HG03571 (cell line): ENCODE results near the gene NHERF2.

Experiments
- ATAC-seq: cut with Tn5 transposase; IDR thresholded peaks from one replicate; pipeline ENCODE4 v1.9.1; 2021; ENCODE audit not compliant: unreplicated experiment

NHERF2 gene

DNA sequence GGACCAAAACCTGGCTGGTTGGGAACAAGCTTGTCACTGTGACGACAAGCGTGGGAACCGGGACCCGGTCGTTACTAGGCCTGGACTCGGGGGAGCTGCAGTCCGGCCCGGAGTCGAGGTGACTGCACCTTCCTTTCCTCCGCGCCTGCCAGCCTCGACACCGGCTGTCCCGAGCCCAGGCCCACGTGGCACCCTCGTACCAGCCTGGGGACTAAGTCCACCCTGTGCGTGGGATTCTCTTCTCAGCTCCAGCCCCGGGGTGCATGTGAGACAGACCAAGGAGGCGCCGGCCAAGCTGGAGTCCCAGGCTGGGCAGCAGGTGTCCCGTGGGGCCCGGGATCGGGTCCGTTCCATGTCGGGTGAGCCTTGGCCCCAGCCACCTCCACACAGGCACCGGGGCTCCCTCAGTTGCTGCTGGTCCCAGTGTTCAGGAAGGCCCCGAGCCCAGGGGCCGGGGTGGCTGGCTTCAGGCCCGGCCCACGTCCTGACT lies 52.7 kb downstream of the NHERF2 start:
- no peak for ATAC-seq

DNA sequence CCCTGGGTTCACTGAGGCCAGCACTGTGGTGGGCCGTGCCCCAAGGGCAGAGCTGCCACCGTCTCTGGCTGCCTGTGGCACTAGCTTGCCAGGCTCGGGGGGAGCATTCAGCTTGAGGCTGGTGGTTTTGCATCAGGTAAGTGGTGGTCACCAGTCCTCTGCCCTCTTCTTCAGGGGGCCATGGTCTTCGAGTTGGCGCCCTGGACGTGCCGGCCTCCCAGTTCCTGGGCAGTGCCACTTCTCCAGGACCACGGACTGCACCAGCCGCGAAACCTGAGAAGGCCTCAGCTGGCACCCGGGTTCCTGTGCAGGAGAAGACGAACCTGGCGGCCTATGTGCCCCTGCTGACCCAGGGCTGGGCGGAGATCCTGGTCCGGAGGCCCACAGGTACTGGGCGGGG lies 53.3 kb downstream of the NHERF2 start:
- ATAC-seq, result no peak

DNA sequence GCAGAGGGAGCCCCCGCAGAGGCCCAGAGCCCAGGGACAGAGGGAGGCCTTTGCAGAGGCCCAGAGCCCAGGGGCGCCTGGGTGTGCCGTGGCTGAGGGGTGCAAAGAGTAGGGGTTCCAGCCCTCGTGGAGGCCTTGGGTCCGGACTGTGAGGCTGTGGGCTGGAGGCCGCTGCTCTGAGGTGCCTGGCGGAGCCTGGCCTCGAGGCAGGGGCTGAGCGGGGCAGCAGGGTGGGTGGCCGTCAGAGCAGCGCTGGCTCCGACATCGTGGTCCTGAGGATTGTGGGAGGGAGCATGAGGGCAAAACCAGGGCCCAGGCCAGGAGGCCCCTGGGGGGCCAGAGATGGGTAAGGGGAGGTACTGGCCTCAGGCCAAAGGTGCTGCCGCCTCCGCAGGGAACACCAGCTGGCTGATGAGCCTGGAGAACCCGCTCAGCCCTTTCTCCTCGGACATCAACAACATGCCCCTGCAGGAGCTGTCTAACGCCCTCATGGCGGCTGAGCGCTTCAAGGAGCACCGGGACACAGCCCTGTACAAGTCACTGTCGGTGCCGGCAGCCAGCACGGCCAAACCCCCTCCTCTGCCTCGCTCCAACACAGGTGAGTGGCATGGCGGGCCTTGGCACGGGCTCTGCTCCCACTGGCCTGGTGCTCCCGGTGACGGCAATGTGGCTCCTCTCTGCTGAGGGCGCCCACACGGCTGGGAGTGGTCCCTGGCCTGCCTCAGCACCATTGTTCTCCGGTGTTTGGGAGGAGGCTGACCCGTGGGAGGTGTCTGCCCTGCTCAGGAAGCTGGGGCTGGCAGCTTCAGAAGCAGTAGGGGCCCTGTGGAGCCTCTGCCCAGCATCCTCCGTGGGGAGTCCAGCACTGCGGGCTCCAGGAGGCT lies 54.7 kb downstream of the NHERF2 start:
- ATAC-seq, result no peak

DNA sequence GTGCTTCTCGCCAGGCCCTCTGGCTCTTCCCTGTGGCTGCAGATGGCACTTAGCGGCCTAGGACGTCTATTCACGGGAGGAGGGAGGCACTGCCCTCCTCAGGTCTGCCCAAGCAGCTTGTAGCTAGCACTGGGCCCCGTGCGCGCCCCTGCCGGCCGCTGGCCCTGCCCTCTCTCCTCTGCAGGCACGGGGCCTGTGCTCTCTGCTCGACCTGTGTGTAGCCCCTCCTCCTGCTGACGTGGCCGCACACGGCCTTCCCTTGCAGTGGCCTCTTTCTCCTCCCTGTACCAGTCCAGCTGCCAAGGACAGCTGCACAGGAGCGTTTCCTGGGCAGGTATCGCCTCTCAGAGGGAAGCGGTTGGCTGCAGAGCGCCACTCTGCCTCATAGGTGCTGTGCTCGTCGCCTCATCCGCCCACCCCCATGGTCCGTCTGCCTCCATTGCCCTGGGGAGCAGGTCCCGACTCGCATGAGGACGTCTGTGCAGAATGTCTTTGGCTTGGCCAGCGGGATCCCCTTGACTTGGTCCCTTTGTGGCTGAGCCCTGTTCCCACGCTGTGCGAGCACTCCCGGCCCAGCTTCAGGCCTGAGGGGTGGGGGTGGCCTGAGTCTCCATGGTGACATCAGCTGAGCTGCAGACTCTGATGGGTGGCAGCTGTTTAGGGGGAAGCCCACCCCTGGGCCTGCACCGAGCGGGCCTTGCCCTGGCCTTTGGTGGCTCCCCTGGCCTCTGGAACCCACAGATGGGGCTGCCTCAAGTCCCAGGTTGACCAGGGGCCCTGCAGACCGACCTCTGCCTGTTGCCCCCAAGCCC lies 55.7 kb downstream of the NHERF2 start:
- no peak for ATAC-seq

DNA sequence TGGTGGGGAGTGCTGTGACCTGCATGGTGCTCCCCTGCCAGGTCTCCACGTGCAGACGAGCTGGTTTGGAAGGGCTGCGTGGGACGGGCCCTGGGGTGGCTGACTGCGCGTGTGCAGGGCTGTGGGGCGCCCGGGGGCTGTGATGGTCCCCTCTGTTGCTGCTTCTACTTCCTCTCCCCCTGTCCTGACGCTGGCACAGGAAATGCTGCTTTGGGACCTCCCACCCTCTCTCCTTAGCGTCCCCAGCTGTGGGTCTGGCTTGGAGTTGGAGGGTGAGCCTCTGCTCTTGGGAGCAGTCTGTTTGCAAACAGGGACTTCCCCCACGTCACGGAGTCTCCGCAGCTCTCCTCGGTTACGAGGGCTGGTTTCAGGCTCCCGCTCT lies 56.3 kb downstream of the NHERF2 start:
- no peak for ATAC-seq

DNA sequence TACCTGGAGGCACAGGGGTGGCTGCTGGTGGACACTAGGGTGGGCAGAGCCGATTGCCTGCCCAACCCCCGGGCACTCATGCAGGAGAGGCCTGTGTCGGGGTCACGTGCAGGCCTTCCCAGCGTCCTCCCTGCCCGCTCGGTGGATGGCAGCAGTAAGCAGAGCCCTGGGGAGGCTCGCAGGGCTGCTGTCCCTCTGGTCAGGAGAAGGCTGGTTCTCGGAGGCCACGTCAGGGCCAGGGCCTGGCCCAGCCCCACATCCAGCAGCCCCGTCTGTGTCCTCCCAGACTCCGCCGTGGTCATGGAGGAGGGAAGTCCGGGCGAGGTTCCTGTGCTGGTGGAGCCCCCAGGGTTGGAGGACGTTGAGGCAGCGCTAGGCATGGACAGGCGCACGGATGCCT lies 56.7 kb downstream of the NHERF2 start:
- ATAC-seq, result no peak

DNA sequence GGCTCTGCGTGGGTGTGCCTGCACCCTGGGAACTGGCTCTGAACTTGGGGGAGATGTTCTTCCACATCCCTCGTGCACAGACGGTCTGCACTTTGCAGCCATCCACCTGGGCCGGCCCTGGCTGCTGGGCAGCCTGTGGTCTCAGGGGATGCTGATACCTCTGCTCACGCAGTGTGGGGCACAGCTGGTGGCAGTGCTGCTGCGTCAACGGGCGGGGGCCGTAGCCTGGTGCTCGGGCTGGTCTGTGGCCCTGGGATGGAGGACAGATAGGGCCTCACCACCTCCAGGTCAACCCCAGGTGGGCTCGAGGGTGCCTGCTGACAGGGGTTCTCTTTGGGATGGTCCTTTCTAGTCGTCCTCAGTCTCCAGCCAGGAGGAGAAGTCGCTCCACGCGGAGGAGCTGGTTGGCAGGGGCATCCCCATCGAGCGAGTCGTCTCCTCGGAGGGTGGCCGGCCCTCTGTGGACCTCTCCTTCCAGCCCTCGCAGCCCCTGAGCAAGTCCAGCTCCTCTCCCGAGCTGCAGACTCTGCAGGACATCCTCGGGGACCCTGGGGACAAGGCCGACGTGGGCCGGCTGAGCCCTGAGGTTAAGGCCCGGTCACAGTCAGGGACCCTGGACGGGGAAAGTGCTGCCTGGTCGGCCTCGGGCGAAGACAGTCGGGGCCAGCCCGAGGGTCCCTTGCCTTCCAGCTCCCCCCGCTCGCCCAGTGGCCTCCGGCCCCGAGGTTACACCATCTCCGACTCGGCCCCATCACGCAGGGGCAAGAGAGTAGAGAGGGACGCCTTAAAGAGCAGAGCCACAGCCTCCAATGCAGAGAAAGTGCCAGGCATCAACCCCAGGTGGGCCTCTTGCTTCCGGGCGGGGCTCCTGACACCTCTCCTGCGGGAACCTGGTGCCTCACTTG lies 57.4 kb downstream of the NHERF2 start:
- no peak for ATAC-seq

DNA sequence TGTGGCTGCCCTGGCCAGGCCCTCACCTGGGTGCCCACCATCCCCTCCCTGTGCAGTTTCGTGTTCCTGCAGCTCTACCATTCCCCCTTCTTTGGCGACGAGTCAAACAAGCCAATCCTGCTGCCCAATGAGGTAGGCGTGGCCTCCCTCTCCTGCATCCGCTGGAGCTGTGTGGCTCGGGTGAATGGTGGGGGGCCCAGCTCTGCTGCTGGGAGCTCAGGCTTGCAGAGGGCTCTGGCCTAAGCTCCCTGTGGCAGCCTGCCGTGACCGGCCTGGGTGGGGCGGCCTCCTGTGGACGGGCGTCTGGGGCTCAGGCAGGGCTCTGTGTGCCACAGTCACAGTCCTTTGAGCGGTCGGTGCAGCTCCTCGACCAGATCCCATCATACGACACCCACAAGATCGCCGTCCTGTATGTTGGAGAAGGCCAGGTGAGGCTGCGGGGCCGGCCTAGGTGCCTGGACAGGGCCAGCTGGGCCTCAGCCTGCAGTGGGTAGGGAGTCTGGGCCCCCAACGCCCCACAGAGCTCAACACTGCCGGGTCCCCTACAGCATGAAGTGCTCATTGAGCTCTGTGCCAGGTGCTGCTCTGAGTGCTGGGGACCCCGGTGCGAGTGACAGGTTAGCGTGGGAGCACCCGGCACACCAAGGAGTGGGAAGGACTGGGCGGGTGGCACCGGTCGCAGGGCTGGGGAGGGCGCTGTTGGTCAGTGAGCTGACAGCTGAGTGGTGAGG lies 58.4 kb downstream of the NHERF2 start:
- ATAC-seq, result no peak

DNA sequence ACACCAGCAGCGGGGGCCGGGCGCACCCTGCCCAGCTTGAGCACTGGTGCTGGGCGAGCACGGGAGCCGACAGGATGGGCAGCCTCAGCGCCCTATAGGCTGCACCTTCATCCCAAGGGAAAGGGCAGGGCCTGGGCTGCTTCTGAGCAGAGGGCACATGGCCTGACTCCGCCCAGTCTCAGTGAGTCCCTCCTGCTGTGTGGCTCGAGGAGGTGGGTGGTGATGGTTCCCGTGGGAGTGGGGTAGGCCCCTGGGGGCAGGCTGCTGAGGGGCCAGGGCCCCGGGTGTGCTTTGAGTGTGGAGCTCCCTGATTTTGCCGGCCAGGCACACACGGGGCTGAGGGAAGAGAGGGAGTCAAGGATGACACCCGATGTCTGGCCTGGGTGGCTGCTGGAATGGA lies 59.0 kb downstream of the NHERF2 start:
- no peak for ATAC-seq

DNA sequence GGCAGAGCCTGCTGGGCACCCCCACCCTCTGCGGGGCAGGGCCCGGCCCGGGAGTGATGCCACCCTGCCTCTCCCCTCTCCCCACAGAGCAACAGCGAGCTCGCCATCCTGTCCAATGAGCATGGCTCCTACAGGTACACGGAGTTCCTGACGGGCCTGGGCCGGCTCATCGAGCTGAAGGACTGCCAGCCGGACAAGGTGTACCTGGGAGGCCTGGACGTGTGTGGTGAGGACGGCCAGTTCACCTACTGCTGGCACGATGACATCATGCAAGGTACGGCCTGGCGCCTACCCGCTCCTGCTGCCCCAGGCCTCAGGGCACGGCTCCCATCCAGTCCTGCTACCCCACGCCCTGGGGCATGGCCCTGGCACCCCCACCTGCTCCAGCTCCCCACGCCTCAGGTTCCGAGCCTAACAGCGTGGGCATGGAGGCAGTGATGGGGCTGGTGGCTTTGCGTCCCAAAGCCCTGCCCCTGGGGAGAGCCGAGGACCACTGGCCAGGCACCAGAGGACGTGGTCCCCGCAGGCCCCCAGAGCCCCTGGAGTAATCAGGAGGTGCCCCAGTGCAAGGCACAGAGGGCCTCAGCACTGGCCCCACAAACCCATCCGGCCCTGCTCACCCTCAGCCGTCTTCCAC lies 59.5 kb downstream of the NHERF2 start:
- ATAC-seq, result no peak

DNA sequence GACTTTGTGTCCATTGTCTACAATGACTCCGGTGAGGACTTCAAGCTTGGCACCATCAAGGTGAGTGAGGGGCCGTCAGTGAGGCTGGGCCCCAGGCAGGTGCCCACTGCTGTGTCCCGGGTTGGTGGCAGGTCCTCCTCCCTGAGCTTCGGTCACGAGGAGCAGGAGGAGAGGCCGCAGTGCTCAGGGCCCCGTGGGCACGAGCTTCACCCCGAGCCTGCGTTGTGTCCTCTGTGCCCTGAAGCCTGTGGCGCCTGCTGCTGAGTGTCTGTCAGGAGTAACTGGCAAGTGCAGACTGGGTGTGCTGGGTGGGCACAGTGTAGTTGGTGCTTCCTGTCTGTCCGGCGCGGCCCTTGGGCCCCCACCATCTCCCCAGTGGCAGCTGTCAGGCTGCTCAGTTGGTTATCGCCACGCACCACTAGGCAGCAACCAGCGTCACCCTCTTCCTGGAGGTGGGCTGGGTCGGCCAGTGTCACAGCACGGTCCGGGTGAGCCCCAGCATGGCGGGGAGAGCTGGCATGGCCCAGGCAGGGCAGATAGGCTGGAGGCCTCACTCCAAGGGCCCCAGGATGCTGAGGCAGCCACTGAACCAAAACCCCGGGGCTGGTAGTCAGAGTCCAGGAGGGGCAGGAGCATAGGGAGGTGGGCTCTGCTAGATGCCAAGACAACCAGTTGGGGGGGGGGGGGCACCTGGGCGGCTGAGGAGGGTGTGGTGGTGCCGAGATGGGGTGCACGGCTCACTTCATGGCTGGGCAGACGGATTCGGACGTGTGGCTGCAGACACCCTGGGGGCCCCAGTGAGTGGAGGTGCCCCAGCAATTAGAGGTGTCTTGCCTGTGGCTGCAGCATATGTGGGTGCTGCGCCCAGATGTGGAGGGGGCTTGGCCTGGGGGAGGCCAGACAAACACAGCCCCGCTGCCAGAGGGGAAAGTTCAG lies 60.4 kb downstream of the NHERF2 start:
- no peak for ATAC-seq

DNA sequence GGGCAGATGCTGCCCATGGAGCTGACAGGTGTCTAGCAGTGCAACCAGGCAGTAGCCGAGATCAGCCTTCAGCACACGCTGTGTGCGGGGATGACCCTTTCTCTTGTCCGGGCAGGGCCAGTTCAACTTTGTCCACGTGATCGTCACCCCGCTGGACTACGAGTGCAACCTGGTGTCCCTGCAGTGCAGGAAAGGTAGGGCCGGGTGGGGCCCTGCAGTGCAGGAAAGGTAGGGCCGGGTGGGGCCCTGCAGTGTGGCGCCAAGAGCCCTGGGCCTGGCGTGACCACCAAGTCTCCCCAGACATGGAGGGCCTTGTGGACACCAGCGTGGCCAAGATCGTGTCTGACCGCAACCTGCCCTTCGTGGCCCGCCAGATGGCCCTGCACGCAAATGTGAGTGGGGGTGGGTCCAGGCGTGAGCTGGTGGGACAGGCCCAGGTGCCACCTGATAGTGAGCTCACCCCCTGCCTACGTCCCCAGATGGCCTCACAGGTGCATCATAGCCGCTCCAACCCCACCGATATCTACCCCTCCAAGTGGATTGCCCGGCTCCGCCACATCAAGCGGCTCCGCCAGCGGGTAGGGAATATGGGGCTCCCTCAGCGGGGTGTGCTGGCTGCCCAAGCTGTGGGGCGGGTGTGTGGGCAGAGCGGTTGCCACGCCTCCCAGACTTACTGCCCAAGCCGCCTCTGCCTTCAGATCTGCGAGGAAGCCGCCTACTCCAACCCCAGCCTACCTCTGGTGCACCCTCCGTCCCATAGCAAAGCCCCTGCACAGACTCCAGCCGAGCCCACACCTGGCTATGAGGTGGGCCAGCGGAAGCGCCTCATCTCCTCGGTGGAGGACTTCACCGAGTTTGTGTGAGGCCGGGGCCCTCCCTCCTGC lies 61.3 kb downstream of the NHERF2 start:
- no peak for ATAC-seq
